ENCODE measurements around the gene PCED1A. TPM values are rescaled to one million over a fixed set of nuclear protein-coding genes. Genes with fewer than 3 reads are reported as not detected.
"Not testable (repeated sequence)": the region's sequence is repeated elsewhere in the genome, so short reads cannot be mapped to it uniquely, and the experiment has no call there.

PCED1A gene
- total RNA-seq, 4 donors from 2014 or later: 13.8 to 23.2 (median 16.7) TPM

GRCh38 chr20:2835331-2835796 is 5.1 kb downstream of the PCED1A start:
- Histone ChIP-seq H3K27me3 (no peaks in the 10 kb centered on the region), H3K27ac (no peak overlapping the region), H3K4me3 (no peak overlapping the region), H3K36me3 (peaks cover 0 to 37% of the 10 kb centered on the region in 2 donors), H3K4me1 (peaks cover 0 to 16% (median 3%) of the 10 kb centered on the region in 3 donors), H3K9me3 (no peaks in the 10 kb centered on the region)
- TF ChIP-seq POLR2AphosphoS5 (IDR thresholded peaks at IDR 0.05) (no peak), EP300 (IDR thresholded peaks at IDR 0.05) (no peak), CTCF (IDR thresholded peaks at IDR 0.05) (no peak), POLR2A (IDR thresholded peaks at IDR 0.05) (no peak)
- ATAC-seq: no peak
- no CpG with 5 or more reads among the region's 6 CpGs for WGBS, 2 donors (ENCODE audit: low coverage in 1 of 2)

GRCh38 chr20:2834401-2835110 is 5.9 kb downstream of the PCED1A start:
- H3K4me1 ChIP-seq: peaks cover 0 to 8% (median 0%) of the 10 kb centered on the region in 3 donors
- no peak overlapping the region for H3K4me3 ChIP-seq
- no peaks in the 10 kb centered on the region for H3K9me3 ChIP-seq
- H3K27me3 ChIP-seq: no peaks in the 10 kb centered on the region
- TF ChIP-seq POLR2AphosphoS5 (IDR thresholded peaks at IDR 0.05): no peak
- H3K27ac ChIP-seq: no peak overlapping the region
- ATAC-seq: no peak
- peaks cover 0 to 37% of the 10 kb centered on the region in 2 donors for H3K36me3 ChIP-seq
- 85 to 92% methylated on average over 4 to 9 of the region's 14 CpGs for WGBS, 2 donors (ENCODE audit: low coverage in 1 of 2)

- Histone ChIP-seq H3K27ac (no peak overlapping the region), H3K36me3 (peaks cover 0 to 37% of the 10 kb centered on the region in 2 donors), H3K4me1 (peaks cover 0 to under 1% (median 0%) of the 10 kb centered on the region in 3 donors), H3K4me3 (no peak overlapping the region), H3K27me3 (no peaks in the 10 kb centered on the region), H3K9me3 (no peaks in the 10 kb centered on the region)
- ATAC-seq: no peak
- 78 to 89% methylated on average over 1 of the region's 1 CpG for WGBS, 2 donors (ENCODE audit: low coverage in 1 of 2)
- TF ChIP-seq EP300 (IDR thresholded peaks at IDR 0.05) (no peak), CTCF (IDR thresholded peaks at IDR 0.05) (no peak), POLR2AphosphoS5 (IDR thresholded peaks at IDR 0.05) (no peak), POLR2A (IDR thresholded peaks at IDR 0.05) (no peak)
Measured at GRCh38 chr20:2833761-2834160, 6.7 kb downstream of the PCED1A start.

DNA sequence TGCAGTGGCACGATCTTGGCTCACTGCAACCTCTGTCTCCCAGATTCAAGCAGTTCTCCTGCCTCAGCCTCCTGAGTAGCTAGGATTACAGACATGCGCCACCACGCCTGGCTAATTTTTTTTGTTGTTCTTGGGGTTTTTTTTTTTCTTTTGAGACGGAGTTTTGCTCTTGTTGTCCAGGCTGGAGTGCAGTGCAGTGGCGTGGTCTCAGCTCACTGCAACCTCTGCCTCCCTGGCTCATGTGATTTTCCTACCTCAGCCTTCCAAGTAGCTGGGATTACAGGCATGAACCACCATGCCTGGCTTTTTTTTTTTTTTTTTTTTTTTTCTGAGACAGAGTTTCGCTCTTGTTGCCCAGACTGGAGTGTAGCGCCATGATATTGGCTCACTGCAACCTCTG is 9.2 kb downstream of the PCED1A start:
- 62 to 74% methylated on average over 5 to 6 of the region's 7 CpGs for WGBS, 2 donors (ENCODE audit: low coverage in 1 of 2)
- H3K27me3 ChIP-seq: peaks cover 21% of the 10 kb centered on the region
- H3K4me1 ChIP-seq, ATAC-seq, H3K27ac ChIP-seq, H3K4me3 ChIP-seq, H3K9me3 ChIP-seq: not testable (repeated sequence)
- H3K36me3 ChIP-seq: peaks cover 0 to 20% of the 10 kb centered on the region in 2 donors

GRCh38 chr20:2829376-2829775 is 11.1 kb downstream of the PCED1A start:
- H3K36me3 ChIP-seq: peaks cover 0 to 2% of the 10 kb centered on the region in 2 donors
- H3K9me3 ChIP-seq: no peaks in the 10 kb centered on the region
- TF ChIP-seq EP300 (IDR thresholded peaks at IDR 0.05) (no peak), CTCF (IDR thresholded peaks at IDR 0.05) (no peak), POLR2AphosphoS5 (IDR thresholded peaks at IDR 0.05) (no peak), POLR2A (IDR thresholded peaks at IDR 0.05) (no peak)
- no peak overlapping the region for H3K4me3 ChIP-seq
- H3K27me3 ChIP-seq: peaks cover 27% of the 10 kb centered on the region
- no peak for ATAC-seq
- H3K27ac ChIP-seq: no peak overlapping the region
- 59 to 64% methylated on average over 6 of the region's 6 CpGs for WGBS, 2 donors (ENCODE audit: low coverage in 1 of 2)
- no peaks in the 10 kb centered on the region for H3K4me1 ChIP-seq

- Histone ChIP-seq H3K4me3 (no peak overlapping the region), H3K9me3 (no peaks in the 10 kb centered on the region)
- WGBS, 2 donors (ENCODE audit: low coverage in 1 of 2): 72 to 88% methylated on average over 4 of the region's 4 CpGs
Measured at GRCh38 chr20:2826655-2827054, 13.8 kb downstream of the PCED1A start.

More at GRCh38 chr20:2826655-2827054, 13.8 kb downstream of the PCED1A start:
- Histone ChIP-seq H3K27me3 (peaks cover 34% of the 10 kb centered on the region), H3K36me3 (no peaks in the 10 kb centered on the region), H3K4me1 (no peaks in the 10 kb centered on the region), H3K27ac (no peak overlapping the region)
- ATAC-seq: no peak
- TF ChIP-seq EP300 (IDR thresholded peaks at IDR 0.05) (no peak), POLR2AphosphoS5 (IDR thresholded peaks at IDR 0.05) (no peak), CTCF (IDR thresholded peaks at IDR 0.05) (no peak), POLR2A (IDR thresholded peaks at IDR 0.05) (no peak)

Data from gastroesophageal sphincter (tissue), 4 donors.